AG04449 (cell line): Measurements from ENCODE around the gene IER5.
A peak's percentile ranks its signal among the peaks of the same experiment; 100 is the strongest.
"Not testable (repeated sequence)": the region's sequence is repeated elsewhere in the genome, so short reads cannot be mapped to it uniquely, and the experiment has no call there.

Experiments
- CTCF ChIA-PET: fragments of 350-600 bp; formaldehyde crosslinking; extraction: SDS; loops from one replicate; lab custom pipeline; 2021; ENCODE audit warnings: antibody characterized with exemption; lab: Yijun Ruan, JAX
- POLR2A ChIA-PET: fragments of 400-600, 350-600 bp; formaldehyde crosslinking; extraction: SDS; loops from one replicate; lab custom pipeline; 2020; ENCODE audit warnings: antibody characterized with exemption, inconsistent platforms; lab: Yijun Ruan, JAX
- DNase-seq: peaks from one replicate; pipeline ENCODE4 v3.0.0-alpha.2; 2010; ENCODE audit warnings: low read depth, low spot score
- H3K4me3 ChIP-seq: 2 replicates; pipeline ENCODE4 v1.5.1; 2011; ENCODE audit warnings: low read depth, mild to moderate bottlenecking, control low read depth, low read length
- CTCF ChIP-seq: IDR thresholded peaks from one replicate; pipeline ENCODE4 v1.5.1; 2011; ENCODE audit warnings: mild to moderate bottlenecking, moderate library complexity, low read length, control low read depth, inconsistent platforms; ENCODE audit not compliant: insufficient read depth; ENCODE audit errors: missing control alignments

Gene IER5

GRCh38 chr1:181088079-181089016 lies at the start of gene IER5:
Gene IER5 (plus strand): TSS chr1:181088700. CDS start chr1:181088903, 203 bp downstream.
- CTCF ChIA-PET: interaction anchor here (2.3 to 11.0 kb wide), 2 partner anchors 50 to 52 kb away, joined by 11 to 148 read pairs; no protein-coding TSS in a partner anchor

GRCh38 chr1:181040284-181040865 lies 48.1 kb upstream of the IER5 start:
- H3K4me3 ChIP-seq: no peak overlapping the region
- no peak for DNase-seq
- TF ChIP-seq CTCF: no peak
- POLR2A ChIA-PET: interaction anchor here (0.8 kb wide), 1 partner anchor 58 kb away, joined by 4 read pairs; no protein-coding TSS in a partner anchor
- CTCF ChIA-PET: interaction anchor here (0.6 to 17.3 kb wide), 4 partner anchors 57 to 126 kb away, joined by 3 to 362 read pairs (median 11); no protein-coding TSS in a partner anchor

More at GRCh38 chr1:181088079-181089016, at the start of gene IER5:
- peak; percentile 72 for DNase-seq
- H3K4me3 ChIP-seq: peak within 1 kb of the TSS; percentile 90
- POLR2A ChIA-PET: interaction anchor here (0.7 to 3.8 kb wide), 20 partner anchors 10 to 1718 kb away, joined by 3 to 40 read pairs (median 4); partner anchors contain the start of gene MR1
- no peak for TF ChIP-seq CTCF

GRCh38 chr1:181043025-181043888 lies 45.2 kb upstream of the IER5 start:
- ChIA-PET POLR2A (interaction anchor here (0.6 kb wide), 1 partner anchor 8 kb away, joined by 5 read pairs; no protein-coding TSS in a partner anchor), CTCF (interaction anchor here (0.8 to 17.3 kb wide), 3 partner anchors 15 to 104 kb away, joined by 3 to 362 read pairs (median 5); no protein-coding TSS in a partner anchor)
- no peak overlapping the region for H3K4me3 ChIP-seq
- no peak for TF ChIP-seq CTCF
- DNase-seq: no peak

GRCh38 chr1:181044449-181044966 lies 44.0 kb upstream of the IER5 start:
- no peak for DNase-seq
- CTCF ChIA-PET: interaction anchor here (1.3 to 17.3 kb wide), 3 partner anchors 9 to 103 kb away, joined by 5 to 362 read pairs (median 10); no protein-coding TSS in a partner anchor
- no peak for TF ChIP-seq CTCF
- POLR2A ChIA-PET: no interaction called here
- H3K4me3 ChIP-seq: no peak overlapping the region

GRCh38 chr1:181045946-181046345 lies 42.6 kb upstream of the IER5 start:
- CTCF ChIA-PET, DNase-seq, H3K4me3 ChIP-seq: not testable (repeated sequence)
- POLR2A ChIA-PET: interaction anchor here (1.6 kb wide), 1 partner anchor 13 kb away, joined by 3 read pairs; no protein-coding TSS in a partner anchor

GRCh38 chr1:181049378-181049777 lies 39.1 kb upstream of the IER5 start:
- CTCF ChIA-PET: no interaction called here
- TF ChIP-seq CTCF: no peak
- POLR2A ChIA-PET: no interaction called here
- no peak overlapping the region for H3K4me3 ChIP-seq
- DNase-seq: no peak
